WTC11 (cell line): ENCODE data around the gene MAN2B1. TPM values are rescaled to one million over a fixed set of nuclear protein-coding genes. Genes with fewer than 3 reads are reported as not detected.

Source experiments
- ATAC-seq: fragments of 200-7000 bp; cut with Tn5 transposase; 2 replicates; pipeline ENCODE4 v1.10.0; 2021; ENCODE audit warnings: mild to moderate bottlenecking, moderate library complexity
- CTCF ChIA-PET: fragments of 300-600 bp; sonication (Branson Sonifier 250); formaldehyde crosslinking; loops from one replicate; lab custom pipeline; 2021; ENCODE audit warnings: antibody characterized with exemption; lab: Charles Lee
- POLR2A ChIA-PET: fragments of 350-600 bp; sonication (Branson Sonifier 250); formaldehyde crosslinking; loops from one replicate; lab custom pipeline; 2021; ENCODE audit warnings: antibody characterized with exemption; lab: Charles Lee
- DNase-seq: peaks from one replicate; pipeline ENCODE4 v3.0.0; 2021; ENCODE audit warnings: low spot score
- H3K27ac Mint-ChIP-seq: 2 replicates; pipeline ENCODE4 v1.8.0; 2021; ENCODE audit warnings: mixed read lengths
- H3K27me3 Mint-ChIP-seq: 2 replicates; pipeline ENCODE4 v1.8.0; 2021; ENCODE audit warnings: low read depth, mild to moderate bottlenecking, moderate library complexity, mixed read lengths
- H3K36me3 Mint-ChIP-seq: 2 replicates; pipeline ENCODE4 v1.8.0; 2021; ENCODE audit warnings: mixed read lengths
- H3K4me1 Mint-ChIP-seq: 2 replicates; pipeline ENCODE4 v1.8.0; 2022; ENCODE audit warnings: mixed read lengths
- H3K4me3 Mint-ChIP-seq: 2 replicates; pipeline ENCODE4 v1.8.0; 2021; ENCODE audit warnings: mild to moderate bottlenecking, moderate library complexity, mixed read lengths
- H3K9me3 Mint-ChIP-seq: 2 replicates; pipeline ENCODE4 v1.8.0; 2021; ENCODE audit warnings: mixed read lengths
- AFF4 ChIP-seq: sonication (generic); formaldehyde crosslinking; IDR thresholded peaks from 2 replicates; pipeline ENCODE4 v1.8.1; 2023; ENCODE audit warnings: mild to moderate bottlenecking, missing genetic modification reagents, borderline replicate concordance
- ATF3 ChIP-seq: sonication (generic); formaldehyde crosslinking; conservative IDR thresholded peaks from 2 replicates; pipeline ENCODE4 v1.8.1; 2022; ENCODE audit warnings: mild to moderate bottlenecking, missing genetic modification reagents
- CTCF ChIP-seq: fragments of 200-600 bp; IDR thresholded peaks from 2 replicates; pipeline ENCODE4 v1.8.0; 2022; ENCODE audit warnings: antibody characterized with exemption
- E2F1 ChIP-seq: sonication (generic); formaldehyde crosslinking; IDR thresholded peaks from 2 replicates; pipeline ENCODE4 v1.8.0; 2022; ENCODE audit warnings: mild to moderate bottlenecking, missing genetic modification reagents
- EMX1 ChIP-seq: fragments of 250-450 bp; sonication (Bioruptor Pico); IDR thresholded peaks from 2 replicates; pipeline ENCODE4 v1.8.0; 2021; ENCODE audit warnings: mild to moderate bottlenecking
- FOXJ3 ChIP-seq: sonication (generic); formaldehyde crosslinking; IDR thresholded peaks from 2 replicates; pipeline ENCODE4 v1.9.0; 2021; ENCODE audit warnings: missing genetic modification reagents, mild to moderate bottlenecking, borderline replicate concordance
- FOXK1 ChIP-seq: sonication (generic); formaldehyde crosslinking; IDR thresholded peaks from 2 replicates; pipeline ENCODE4 v1.8.0; 2022; ENCODE audit warnings: mild to moderate bottlenecking, moderate library complexity, missing genetic modification reagents
- JUN ChIP-seq: sonication (generic); formaldehyde crosslinking; IDR thresholded peaks from 2 replicates; pipeline ENCODE4 v1.8.0; 2023; ENCODE audit warnings: mild to moderate bottlenecking, missing genetic modification reagents
- MAX ChIP-seq: sonication (generic); formaldehyde crosslinking; IDR thresholded peaks from 2 replicates; pipeline ENCODE4 v1.8.0; 2022; ENCODE audit warnings: mild to moderate bottlenecking, missing genetic modification reagents
- RELA ChIP-seq: sonication (generic); formaldehyde crosslinking; IDR thresholded peaks from 2 replicates; pipeline ENCODE4 v1.8.1; 2022; ENCODE audit warnings: missing genetic modification reagents, mild to moderate bottlenecking, borderline replicate concordance
- SMAD3 ChIP-seq: sonication (generic); formaldehyde crosslinking; IDR thresholded peaks from 2 replicates; pipeline ENCODE4 v1.8.0; 2022; ENCODE audit warnings: missing genetic modification reagents, mild to moderate bottlenecking, borderline replicate concordance
- ZNF121 ChIP-seq: sonication (generic); formaldehyde crosslinking; IDR thresholded peaks from 2 replicates; pipeline ENCODE4 v1.8.0; 2023; ENCODE audit warnings: missing genetic modification reagents
- ZNF138 ChIP-seq: sonication (generic); formaldehyde crosslinking; conservative IDR thresholded peaks from 2 replicates; pipeline ENCODE4 v1.8.1; 2022; ENCODE audit warnings: mild to moderate bottlenecking, moderate library complexity, missing genetic modification reagents
- ZNF512 ChIP-seq: sonication (generic); formaldehyde crosslinking; IDR thresholded peaks from 2 replicates; pipeline ENCODE4 v1.8.1; 2022; ENCODE audit warnings: missing genetic modification reagents, borderline replicate concordance
- ZSCAN18 ChIP-seq: fragments of 250-450 bp; sonication (Bioruptor Pico); IDR thresholded peaks from 2 replicates; pipeline ENCODE4 v2.1.2; 2022; ENCODE audit warnings: mild to moderate bottlenecking, moderate library complexity
- total RNA-seq: library from RNA; stranded (reverse); gene quantifications from 3 replicates; pipeline ENCODE4 v1.2.3, GENCODE V29; 2021
- TF ChIP-seq, protein P1 (sequence below): fragments of 250-450 bp; sonication (Bioruptor Pico); IDR thresholded peaks from 2 replicates; pipeline ENCODE4 v1.9.0; 2021; ENCODE audit warnings: mild to moderate bottlenecking

Gene MAN2B1
- total RNA-seq, 1 experiment from 2014 or later, result 73.4 TPM

DNA sequence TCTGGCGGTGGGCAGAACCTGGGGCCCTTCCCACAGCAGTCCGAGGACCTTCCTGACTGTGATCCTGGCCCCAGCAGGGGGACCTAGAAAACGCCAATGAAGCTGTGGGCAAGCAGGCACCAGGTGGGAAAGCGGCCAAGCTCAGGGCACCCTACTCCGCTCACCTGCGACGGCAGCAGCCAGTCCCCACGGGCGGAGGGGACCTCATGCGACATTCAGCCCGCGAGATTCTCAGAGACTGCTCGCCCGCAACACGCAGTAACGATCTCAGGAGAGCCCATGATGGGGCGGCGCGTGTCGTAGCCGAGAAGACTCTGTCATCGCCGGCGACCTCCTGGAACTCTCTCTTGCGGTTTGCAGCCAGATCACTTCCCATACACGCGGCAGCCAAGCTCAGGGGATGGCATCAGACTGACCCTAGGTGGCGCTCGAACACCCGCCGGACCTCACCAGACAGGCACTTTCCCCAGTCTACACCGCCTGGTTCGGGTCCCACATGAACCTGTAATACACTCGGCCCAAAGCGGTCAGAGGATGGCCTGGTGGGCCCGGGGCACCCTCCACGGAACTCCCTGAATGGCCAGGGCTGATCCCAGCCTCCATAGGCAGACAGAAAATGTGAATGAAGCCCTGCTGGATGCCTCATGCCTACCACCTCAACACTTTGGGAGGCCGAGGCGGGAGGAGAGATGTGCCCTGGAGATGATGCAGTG lies 26.5 kb downstream of the MAN2B1 start (continued):
- TF ChIP-seq ZNF138 (CRISPR knock-in tag) (0 out of 2 replicates have a peak, but pooled peaks have one; percentile 58), E2F1 (CRISPR knock-in tag) (no peak), FOXK1 (CRISPR knock-in tag) (peak; percentile 64; the same call in 1 of the 2 replicates), ZSCAN18 (CRISPR knock-in tag) (no peak), RELA (CRISPR knock-in tag) (0 out of 2 replicates have a peak, but pooled peaks have one; percentile 29), FOXJ3 (no peak), SMAD3 (no peak), ZNF512 (no peak), EMX1 (CRISPR knock-in tag) (no peak), JUN (CRISPR knock-in tag) (no peak), ATF3 (CRISPR knock-in tag) (no peak)
- TF ChIP-seq, all 79 proteins: peak for 19

GRCh38 chr19:12638611-12639182 lies 27.8 kb downstream of the MAN2B1 start:
- CTCF ChIA-PET, result interaction anchor here (0.7 to 2.2 kb wide), 3 partner anchors 10 to 98 kb away, joined by 3 to 17 read pairs (median 6); partner anchors contain the start of gene GET3
- no peak overlapping the region for H3K4me3 Mint-ChIP-seq
- H3K36me3 Mint-ChIP-seq, result no peaks in the 10 kb centered on the region
- POLR2A ChIA-PET, result no interaction called here
- no peak overlapping the region for H3K27ac Mint-ChIP-seq
- H3K27me3 Mint-ChIP-seq, result peaks cover 16% of the 10 kb centered on the region; the same call in 1 of the 2 replicates
- ATAC-seq (no peak), DNase-seq (no peak)
- H3K9me3 Mint-ChIP-seq, result no peaks in the 10 kb centered on the region
- H3K4me1 Mint-ChIP-seq, result 0 out of 2 replicates have a peak, but pooled peaks cover 7% of the 10 kb centered on the region
- TF ChIP-seq CTCF (no peak), JUN (CRISPR knock-in tag) (no peak), SMAD3 (no peak), MAX (CRISPR knock-in tag) (no peak), ZNF121 (CRISPR knock-in tag) (0 out of 2 replicates have a peak, but pooled peaks have one; percentile 33), AFF4 (no peak)
- TF ChIP-seq, protein P1, sequence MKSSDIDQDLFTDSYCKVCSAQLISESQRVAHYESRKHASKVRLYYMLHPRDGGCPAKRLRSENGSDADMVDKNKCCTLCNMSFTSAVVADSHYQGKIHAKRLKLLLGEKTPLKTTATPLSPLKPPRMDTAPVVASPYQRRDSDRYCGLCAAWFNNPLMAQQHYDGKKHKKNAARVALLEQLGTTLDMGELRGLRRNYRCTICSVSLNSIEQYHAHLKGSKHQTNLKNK, result no peak
